ENCODE measurements around the gene UNC5CL. TPM values are rescaled to one million over a fixed set of nuclear protein-coding genes. Genes with fewer than 3 reads are reported as not detected.

Gene UNC5CL
- total and polyA plus RNA-seq, 2 donors (not counting 1 experiment from before 2014, with no cell fraction given) = 4.5 to 4.7 TPM

DNA sequence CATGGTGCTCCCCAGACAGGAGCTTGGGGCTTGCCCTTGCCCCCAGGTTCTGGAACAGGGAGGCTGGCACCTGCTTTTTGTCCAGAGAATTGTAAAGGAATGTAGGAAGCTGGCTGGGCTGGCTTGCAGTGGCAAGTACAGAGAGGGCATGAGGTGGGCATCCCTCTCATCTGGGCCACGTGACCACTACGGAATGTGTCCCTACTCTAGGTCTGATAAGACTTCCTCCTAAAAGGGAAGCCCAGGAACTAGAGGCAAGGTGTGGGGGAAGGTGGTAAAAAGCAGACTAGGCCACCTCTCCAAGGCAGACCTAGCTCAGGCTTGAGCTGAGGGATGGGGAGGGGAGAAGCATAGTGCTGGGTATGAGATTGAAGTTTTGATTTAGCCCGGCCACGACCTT, 38.8 kb downstream of the UNC5CL start:
- CTCF ChIA-PET = interaction anchor here (0.9 to 1.0 kb wide), 2 partner anchors 9 to 11 kb away, joined by 3 to 4 read pairs; no protein-coding TSS in a partner anchor

DNA sequence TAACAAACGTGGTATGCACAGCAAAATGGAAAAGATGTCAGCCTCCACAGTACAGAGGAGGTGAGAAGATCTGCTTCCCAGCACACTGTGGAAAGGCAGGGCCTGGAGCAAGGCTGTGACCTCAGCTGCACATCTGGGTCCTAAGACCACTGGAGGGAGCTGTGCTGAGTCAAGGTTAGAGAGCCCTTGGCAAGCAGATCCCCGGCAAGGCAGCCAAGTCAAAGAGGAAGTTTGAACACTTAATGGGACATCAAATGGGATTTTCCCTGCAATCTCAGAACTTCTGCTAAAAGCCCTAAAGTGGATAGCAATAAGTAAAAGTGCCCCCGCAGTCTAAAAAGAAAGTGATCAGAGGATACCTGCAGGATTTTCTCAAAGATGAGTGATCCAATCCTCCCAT, 39.5 kb downstream of the UNC5CL start:
- ATAC-seq (ENCODE audit: low read depth) = no peak
- 0% methylated on average over 1 of the region's 3 CpGs for WGBS (ENCODE audit: insufficient coverage)
- CTCF ChIA-PET = interaction anchor here (0.9 to 1.4 kb wide), 3 partner anchors 9 to 29 kb away, joined by 3 to 4 read pairs (median 4); no protein-coding TSS in a partner anchor

More for the DNA sequence above, 38.8 kb downstream of the UNC5CL start:
- POLR2A ChIA-PET = no interaction called here
- H3K36me3 ChIP-seq (replicated peaks in 1 of 2; ENCODE audit: control extremely low read depth in 1 of 2, control insufficient read depth in 1 of 2, extremely low read depth in 1 of 2, insufficient read depth in 2 of 2, low read length in 1 of 2) = no peaks in the 10 kb centered on the region
- WGBS (ENCODE audit: insufficient coverage) = 79% methylated on average over 2 of the region's 4 CpGs
- H3K27me3 Mint-ChIP-seq = peaks cover 44% of the 10 kb centered on the region
- H3K27me3 ChIP-seq (replicated peaks in 1 of 4; ENCODE audit: control extremely low read depth in 1 of 4, control insufficient read depth in 3 of 4, insufficient read depth in 4 of 4, low read length in 3 of 4) = peaks cover 0 to 30% (median 7%) of the 10 kb centered on the region in 4 experiments
- H3K27ac ChIP-seq (ENCODE audit: low read length in 2 of 2) = no peak overlapping the region
- no peaks in the 10 kb centered on the region for H4K20me1 ChIP-seq (ENCODE audit: control insufficient read depth, insufficient read depth, low read length, poor library complexity, severe bottlenecking)
- H3K27ac Mint-ChIP-seq = no peak overlapping the region
- no peak overlapping the region for H3K4me3 ChIP-seq (ENCODE audit: control extremely low read depth in 1 of 5, extremely low read depth in 1 of 5, insufficient read depth in 1 of 5, low read depth in 2 of 5, low read length in 4 of 5)
- no peak for DNase-seq
- no peak overlapping the region for H3K4me2 ChIP-seq (replicated peaks; ENCODE audit: low read depth, low read length, poor library complexity, severe bottlenecking)
- ATAC-seq (ENCODE audit: low read depth) = no peak
- H3K4me1 Mint-ChIP-seq = no peaks in the 10 kb centered on the region
- no peaks in the 10 kb centered on the region for H3K4me1 ChIP-seq (ENCODE audit: control insufficient read depth in 2 of 2, insufficient read depth in 2 of 2, low read length in 2 of 2)
- intact Hi-C loops (cut with micrococcal nuclease) = no loop called here
- no peak overlapping the region for H3K4me3 Mint-ChIP-seq
- no peaks in the 10 kb centered on the region for H3K9me3 Mint-ChIP-seq (ENCODE audit: insufficient read depth)
- H3K9me3 ChIP-seq (ENCODE audit: control extremely low read depth in 1 of 3, control insufficient read depth in 2 of 3, insufficient read depth in 1 of 3, low read length in 2 of 3) = no peaks in the 10 kb centered on the region
- no peaks in the 10 kb centered on the region for H3K79me2 ChIP-seq (ENCODE audit: control insufficient read depth, insufficient read depth, low read length)
- no peak overlapping the region for H2AFZ ChIP-seq (ENCODE audit: insufficient read depth, low read depth, low read length, poor library complexity, severe bottlenecking)
- TF ChIP-seq, protein P1, sequence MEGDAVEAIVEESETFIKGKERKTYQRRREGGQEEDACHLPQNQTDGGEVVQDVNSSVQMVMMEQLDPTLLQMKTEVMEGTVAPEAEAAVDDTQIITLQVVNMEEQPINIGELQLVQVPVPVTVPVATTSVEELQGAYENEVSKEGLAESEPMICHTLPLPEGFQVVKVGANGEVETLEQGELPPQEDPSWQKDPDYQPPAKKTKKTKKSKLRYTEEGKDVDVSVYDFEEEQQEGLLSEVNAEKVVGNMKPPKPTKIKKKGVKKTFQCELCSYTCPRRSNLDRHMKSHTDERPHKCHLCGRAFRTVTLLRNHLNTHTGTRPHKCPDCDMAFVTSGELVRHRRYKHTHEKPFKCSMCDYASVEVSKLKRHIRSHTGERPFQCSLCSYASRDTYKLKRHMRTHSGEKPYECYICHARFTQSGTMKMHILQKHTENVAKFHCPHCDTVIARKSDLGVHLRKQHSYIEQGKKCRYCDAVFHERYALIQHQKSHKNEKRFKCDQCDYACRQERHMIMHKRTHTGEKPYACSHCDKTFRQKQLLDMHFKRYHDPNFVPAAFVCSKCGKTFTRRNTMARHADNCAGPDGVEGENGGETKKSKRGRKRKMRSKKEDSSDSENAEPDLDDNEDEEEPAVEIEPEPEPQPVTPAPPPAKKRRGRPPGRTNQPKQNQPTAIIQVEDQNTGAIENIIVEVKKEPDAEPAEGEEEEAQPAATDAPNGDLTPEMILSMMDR (IDR thresholded peaks at IDR 0.05) = no peak
- TF ChIP-seq EZH2 (IDR thresholded peaks at IDR 0.05; ENCODE audit: borderline replicate concordance, insufficient read depth, low read depth, low read length, poor library complexity, severe bottlenecking) = no peak
- H3K9ac ChIP-seq (ENCODE audit: low read length) = no peak overlapping the region

More for the DNA sequence above, 39.5 kb downstream of the UNC5CL start:
- POLR2A ChIA-PET = no interaction called here
- peaks cover 0 to 29% (median 7%) of the 10 kb centered on the region in 4 experiments for H3K27me3 ChIP-seq (replicated peaks in 1 of 4; ENCODE audit: control extremely low read depth in 1 of 4, control insufficient read depth in 3 of 4, insufficient read depth in 4 of 4, low read length in 3 of 4)
- intact Hi-C loops (cut with micrococcal nuclease) = no loop called here
- H2AFZ ChIP-seq (ENCODE audit: insufficient read depth, low read depth, low read length, poor library complexity, severe bottlenecking) = no peak overlapping the region
- DNase-seq = peak; percentile 45
- H3K27ac Mint-ChIP-seq = no peak overlapping the region
- H4K20me1 ChIP-seq (ENCODE audit: control insufficient read depth, insufficient read depth, low read length, poor library complexity, severe bottlenecking) = no peaks in the 10 kb centered on the region
- H3K4me2 ChIP-seq (replicated peaks; ENCODE audit: low read depth, low read length, poor library complexity, severe bottlenecking) = no peak overlapping the region
- no peaks in the 10 kb centered on the region for H3K9me3 Mint-ChIP-seq (ENCODE audit: insufficient read depth)
- no peaks in the 10 kb centered on the region for H3K4me1 Mint-ChIP-seq
- H3K9me3 ChIP-seq (ENCODE audit: control extremely low read depth in 1 of 3, control insufficient read depth in 2 of 3, insufficient read depth in 1 of 3, low read length in 2 of 3) = no peaks in the 10 kb centered on the region
- no peak overlapping the region for H3K4me3 ChIP-seq (ENCODE audit: control extremely low read depth in 1 of 5, extremely low read depth in 1 of 5, insufficient read depth in 1 of 5, low read depth in 2 of 5, low read length in 4 of 5)
- no peak overlapping the region for H3K27ac ChIP-seq (ENCODE audit: low read length in 2 of 2)
- no peaks in the 10 kb centered on the region for H3K36me3 ChIP-seq (replicated peaks in 1 of 2; ENCODE audit: control extremely low read depth in 1 of 2, control insufficient read depth in 1 of 2, extremely low read depth in 1 of 2, insufficient read depth in 2 of 2, low read length in 1 of 2)
- H3K4me3 Mint-ChIP-seq = no peak overlapping the region
- no peaks in the 10 kb centered on the region for H3K4me1 ChIP-seq (ENCODE audit: control insufficient read depth in 2 of 2, insufficient read depth in 2 of 2, low read length in 2 of 2)
- TF ChIP-seq EZH2 (IDR thresholded peaks at IDR 0.05; ENCODE audit: borderline replicate concordance, insufficient read depth, low read depth, low read length, poor library complexity, severe bottlenecking) = no peak
- TF ChIP-seq, protein P1 (IDR thresholded peaks at IDR 0.05) = no peak
- H3K9ac ChIP-seq (ENCODE audit: low read length) = no peak overlapping the region
- H3K27me3 Mint-ChIP-seq = peaks cover 46% of the 10 kb centered on the region
- H3K79me2 ChIP-seq (ENCODE audit: control insufficient read depth, insufficient read depth, low read length) = no peaks in the 10 kb centered on the region
